LNCaP clone FGC (cell line): Measurements from ENCODE around the gene LY86.

Source experiments
- DNase-seq: peaks from one replicate; pipeline ENCODE4 v3.0.0-alpha.2; 2011; ENCODE audit warnings: low read depth
- H3K4me3 ChIP-seq: 2 replicates; pipeline ENCODE4 v1.5.1; 2011; ENCODE audit warnings: mild to moderate bottlenecking, low read depth, low read length, control low read depth
- TF ChIP-seq, protein P1 (sequence below): IDR thresholded peaks from 2 replicates; pipeline ENCODE4 v1.5.1; 2012; ENCODE audit warnings: mild to moderate bottlenecking; ENCODE audit not compliant: control insufficient read depth, insufficient read depth; ENCODE audit errors: extremely low read depth

LY86 gene

GRCh38 chr6:6654599-6655575, 66.4 kb downstream of the LY86 start:
- DNase-seq, result no peak
- TF ChIP-seq, protein P1, sequence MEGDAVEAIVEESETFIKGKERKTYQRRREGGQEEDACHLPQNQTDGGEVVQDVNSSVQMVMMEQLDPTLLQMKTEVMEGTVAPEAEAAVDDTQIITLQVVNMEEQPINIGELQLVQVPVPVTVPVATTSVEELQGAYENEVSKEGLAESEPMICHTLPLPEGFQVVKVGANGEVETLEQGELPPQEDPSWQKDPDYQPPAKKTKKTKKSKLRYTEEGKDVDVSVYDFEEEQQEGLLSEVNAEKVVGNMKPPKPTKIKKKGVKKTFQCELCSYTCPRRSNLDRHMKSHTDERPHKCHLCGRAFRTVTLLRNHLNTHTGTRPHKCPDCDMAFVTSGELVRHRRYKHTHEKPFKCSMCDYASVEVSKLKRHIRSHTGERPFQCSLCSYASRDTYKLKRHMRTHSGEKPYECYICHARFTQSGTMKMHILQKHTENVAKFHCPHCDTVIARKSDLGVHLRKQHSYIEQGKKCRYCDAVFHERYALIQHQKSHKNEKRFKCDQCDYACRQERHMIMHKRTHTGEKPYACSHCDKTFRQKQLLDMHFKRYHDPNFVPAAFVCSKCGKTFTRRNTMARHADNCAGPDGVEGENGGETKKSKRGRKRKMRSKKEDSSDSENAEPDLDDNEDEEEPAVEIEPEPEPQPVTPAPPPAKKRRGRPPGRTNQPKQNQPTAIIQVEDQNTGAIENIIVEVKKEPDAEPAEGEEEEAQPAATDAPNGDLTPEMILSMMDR, result no peak
- H3K4me3 ChIP-seq, result no peak overlapping the region

GRCh38 chr6:6655805-6656251, 67.3 kb downstream of the LY86 start:
- no peak overlapping the region for H3K4me3 ChIP-seq
- TF ChIP-seq, protein P1, result no peak
- no peak for DNase-seq

DNA sequence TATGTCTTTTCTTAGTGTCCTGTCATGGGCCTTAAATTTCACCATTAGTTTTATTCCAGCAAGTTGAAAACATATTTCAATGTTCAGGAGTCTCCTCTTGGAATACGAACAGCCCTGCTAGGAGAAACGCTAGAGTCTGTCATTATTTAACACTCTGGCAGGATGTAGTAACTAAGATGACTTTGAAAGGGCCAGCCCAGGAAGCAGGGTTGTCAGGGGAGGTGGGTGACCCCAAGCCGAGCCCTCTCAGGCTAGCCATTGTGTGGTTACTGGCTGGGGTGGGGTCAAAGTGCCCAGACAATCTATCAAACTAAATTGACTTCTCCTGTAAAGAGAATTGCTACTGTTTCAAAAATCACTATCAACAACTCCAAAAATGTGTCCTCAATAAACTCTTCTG, 67.8 kb downstream of the LY86 start:
- no peak for DNase-seq
- no peak overlapping the region for H3K4me3 ChIP-seq
- TF ChIP-seq, protein P1, result no peak

GRCh38 chr6:6657085-6657819, 68.7 kb downstream of the LY86 start:
- no peak for DNase-seq
- TF ChIP-seq, protein P1, result no peak
- no peak overlapping the region for H3K4me3 ChIP-seq

- no peak for DNase-seq
- H3K4me3 ChIP-seq, result no peak overlapping the region
- TF ChIP-seq, protein P1, result no peak
Observed at GRCh38 chr6:6657820-6658217, 69.3 kb downstream of the LY86 start.

DNA sequence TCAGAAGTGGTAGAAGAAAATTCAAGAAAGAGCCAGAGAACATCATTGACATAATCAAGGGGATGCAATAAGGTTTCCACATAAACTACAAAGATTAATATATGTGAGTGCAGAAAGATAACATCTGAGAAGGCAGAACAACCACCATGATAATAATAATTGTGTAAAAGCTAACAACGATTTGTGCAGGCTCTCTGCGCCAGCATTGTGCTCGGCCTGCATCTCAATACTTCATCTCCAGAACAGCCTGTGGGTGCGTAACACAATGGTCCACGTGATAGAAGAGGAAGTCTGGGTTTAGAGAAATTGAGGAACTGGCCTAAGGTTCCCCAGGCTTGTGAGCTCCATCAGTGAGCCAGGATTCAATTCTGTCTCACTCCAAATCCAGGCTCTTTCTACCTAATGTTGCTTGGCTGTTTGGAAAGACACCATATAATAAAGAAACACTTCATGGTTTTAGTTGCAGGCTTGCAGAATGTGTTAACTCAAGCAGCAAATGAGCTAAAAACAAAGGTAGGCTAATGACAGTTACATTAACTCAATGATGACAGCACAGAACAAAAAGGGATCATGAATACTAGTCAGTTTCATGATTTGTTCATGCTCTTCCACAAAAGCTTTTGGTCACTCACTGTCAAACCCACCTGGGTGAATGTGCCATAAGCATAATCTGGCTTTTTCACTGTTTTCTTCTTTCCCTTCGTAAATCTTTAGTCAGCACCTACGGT, 71.2 kb downstream of the LY86 start:
- TF ChIP-seq, protein P1, result no peak
- H3K4me3 ChIP-seq, result no peak overlapping the region
- no peak for DNase-seq
